Stomach (tissue), 4 donors: ENCODE results near the gene ULK4.

Experiments
- POLR2A ChIP-seq, 4 donors: fragments of 450-650 bp; IDR thresholded peaks; one replicate each; pipeline ENCODE4 v1.6.1; 2016; ENCODE audit warnings: antibody characterized with exemption in 4 of 4, control low read depth in 2 of 4, mild to moderate bottlenecking in 1 of 4, moderate library complexity in 1 of 4
- POLR2AphosphoS5 ChIP-seq, 3 donors: sonication (generic); formaldehyde crosslinking; IDR thresholded peaks; one replicate each; pipeline ENCODE4 v1.6.1; 2016; ENCODE audit warnings: antibody characterized with exemption in 3 of 3
- TF ChIP-seq, protein P1 (sequence below), 7 experiments: fragments of 450-650 bp in 4 of 7; fragments of 200-600 bp in 3 of 7; sonication (generic) in 3 of 7; IDR thresholded peaks; one replicate each; pipeline ENCODE4 v1.5.1; 2016 to 2019; ENCODE audit warnings: antibody characterized with exemption in 7 of 7, control low read depth in 2 of 7, mild to moderate bottlenecking in 1 of 7

- TF ChIP-seq POLR2A (IDR thresholded peaks at IDR 0.05) (no peak), POLR2AphosphoS5 (IDR thresholded peaks at IDR 0.05) (no peak)
- TF ChIP-seq, protein P1, sequence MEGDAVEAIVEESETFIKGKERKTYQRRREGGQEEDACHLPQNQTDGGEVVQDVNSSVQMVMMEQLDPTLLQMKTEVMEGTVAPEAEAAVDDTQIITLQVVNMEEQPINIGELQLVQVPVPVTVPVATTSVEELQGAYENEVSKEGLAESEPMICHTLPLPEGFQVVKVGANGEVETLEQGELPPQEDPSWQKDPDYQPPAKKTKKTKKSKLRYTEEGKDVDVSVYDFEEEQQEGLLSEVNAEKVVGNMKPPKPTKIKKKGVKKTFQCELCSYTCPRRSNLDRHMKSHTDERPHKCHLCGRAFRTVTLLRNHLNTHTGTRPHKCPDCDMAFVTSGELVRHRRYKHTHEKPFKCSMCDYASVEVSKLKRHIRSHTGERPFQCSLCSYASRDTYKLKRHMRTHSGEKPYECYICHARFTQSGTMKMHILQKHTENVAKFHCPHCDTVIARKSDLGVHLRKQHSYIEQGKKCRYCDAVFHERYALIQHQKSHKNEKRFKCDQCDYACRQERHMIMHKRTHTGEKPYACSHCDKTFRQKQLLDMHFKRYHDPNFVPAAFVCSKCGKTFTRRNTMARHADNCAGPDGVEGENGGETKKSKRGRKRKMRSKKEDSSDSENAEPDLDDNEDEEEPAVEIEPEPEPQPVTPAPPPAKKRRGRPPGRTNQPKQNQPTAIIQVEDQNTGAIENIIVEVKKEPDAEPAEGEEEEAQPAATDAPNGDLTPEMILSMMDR (IDR thresholded peaks at IDR 0.05), result no peak
Measured at GRCh38 chr3:41603807-41604206, 358.1 kb downstream of the ULK4 start.
